Neural progenitor cell (in vitro differentiated cells): ENCODE results near the gene MTIF3. TPM values are rescaled to one million over a fixed set of nuclear protein-coding genes. Genes with fewer than 3 reads are reported as not detected.

Source experiments
- DNase-seq: peaks from one replicate; pipeline ENCODE4 v3.0.0-alpha.2; 2016; ENCODE audit warnings: low spot score
- H2AFZ ChIP-seq: fragments of 200-600 bp; sonication (generic); replicated peaks from 2 replicates; pipeline ENCODE4 v1.6.1; 2016; ENCODE audit warnings: antibody characterized with exemption
- H3F3A ChIP-seq: fragments of 200-600 bp; sonication (generic); 2 replicates; pipeline ENCODE4 v1.6.1; 2016; ENCODE audit warnings: antibody characterized with exemption, low read depth
- H3K27ac ChIP-seq: fragments of 200-600 bp; sonication (generic); 2 replicates; pipeline ENCODE4 v1.5.1; 2016; ENCODE audit warnings: mild to moderate bottlenecking
- H3K27me3 ChIP-seq: fragments of 200-600 bp; sonication (generic); 2 replicates; pipeline ENCODE4 v1.6.1; 2016; ENCODE audit warnings: mild to moderate bottlenecking, moderate library complexity
- H3K36me3 ChIP-seq: fragments of 200-600 bp; sonication (generic); 2 replicates; pipeline ENCODE4 v1.5.1; 2016
- H3K4me1 ChIP-seq: fragments of 200-600 bp; sonication (generic); 2 replicates; pipeline ENCODE4 v1.6.1; 2016; ENCODE audit warnings: mixed run types
- H3K4me2 ChIP-seq: fragments of 200-600 bp; sonication (generic); 2 replicates; pipeline ENCODE4 v1.6.1; 2016
- H3K4me3 ChIP-seq: fragments of 200-600 bp; sonication (generic); 2 replicates; pipeline ENCODE4 v1.5.1; 2016
- H3K79me2 ChIP-seq: fragments of 200-600 bp; sonication (generic); 2 replicates; pipeline ENCODE4 v1.6.1; 2016; ENCODE audit warnings: low read depth
- H3K9ac ChIP-seq: fragments of 200-600 bp; sonication (generic); 2 replicates; pipeline ENCODE4 v1.6.1; 2016
- H3K9me3 ChIP-seq: fragments of 200-600 bp; sonication (generic); 2 replicates; pipeline ENCODE4 v1.5.1; 2016; ENCODE audit warnings: low read depth
- H4K20me1 ChIP-seq: fragments of 200-600 bp; sonication (generic); 2 replicates; pipeline ENCODE4 v1.6.1; 2016; ENCODE audit warnings: low read depth
- H3K27ac Mint-ChIP-seq: 3 replicates; pipeline ENCODE4 v1.8.0; 2021; ENCODE audit warnings: mixed read lengths
- H3K27me3 Mint-ChIP-seq: 2 replicates; pipeline ENCODE4 v1.8.0; 2022; ENCODE audit warnings: low read depth, mild to moderate bottlenecking, inconsistent platforms, moderate library complexity, mixed read lengths; ENCODE audit not compliant: insufficient read depth
- H3K36me3 Mint-ChIP-seq: 3 replicates; pipeline ENCODE4 v1.8.0; 2021; ENCODE audit warnings: mixed read lengths
- H3K4me1 Mint-ChIP-seq: 3 replicates; pipeline ENCODE4 v1.8.0; 2021; ENCODE audit warnings: mixed read lengths
- H3K4me3 Mint-ChIP-seq: 3 replicates; pipeline ENCODE4 v1.8.0; 2021; ENCODE audit warnings: mild to moderate bottlenecking, moderate library complexity, mixed read lengths
- H3K9me3 Mint-ChIP-seq: 3 replicates; pipeline ENCODE4 v1.8.0; 2020; ENCODE audit warnings: mixed read lengths
- EZH2 ChIP-seq: fragments of 200-600 bp; sonication (generic); IDR thresholded peaks from 2 replicates; pipeline ENCODE4 v1.6.1; 2017; ENCODE audit warnings: antibody characterized with exemption, mild to moderate bottlenecking, moderate library complexity
- EZH2phosphoT487 ChIP-seq: fragments of 200-600 bp; sonication (generic); IDR thresholded peaks from 2 replicates; pipeline ENCODE4 v1.6.1; 2017; ENCODE audit warnings: antibody characterized with exemption
- total RNA-seq: library from RNA; depleted of rRNA; stranded (reverse); fragments of >200 nt; gene quantifications from 2 replicates; pipeline ENCODE4 v1.2.3, GENCODE V29; 2015; ENCODE audit warnings: low replicate concordance
- TF ChIP-seq, protein P1 (sequence below): fragments of 200-600 bp; sonication (generic); IDR thresholded peaks from 2 replicates; pipeline ENCODE4 v1.5.1; 2017; ENCODE audit warnings: antibody characterized with exemption, mild to moderate bottlenecking

MTIF3 gene
- total RNA-seq, 1 donor from 2014 or later, result 65.8 TPM

GRCh38 chr13:27470075-27470820 lies 19.9 kb upstream of the MTIF3 start:
- no peak overlapping the region for H3K4me3 Mint-ChIP-seq
- H3K4me2 ChIP-seq, result no peak overlapping the region
- no peaks in the 10 kb centered on the region for H3K9me3 Mint-ChIP-seq
- H3K27me3 ChIP-seq, result no peaks in the 10 kb centered on the region
- H3K27me3 Mint-ChIP-seq, result peaks cover 3% of the 10 kb centered on the region
- H3K9ac ChIP-seq, result no peak overlapping the region
- H3K9me3 ChIP-seq, result no peaks in the 10 kb centered on the region
- no peaks in the 10 kb centered on the region for H3K4me1 ChIP-seq
- H3K79me2 ChIP-seq, result no peaks in the 10 kb centered on the region
- H3K27ac Mint-ChIP-seq, result no peak overlapping the region
- no peaks in the 10 kb centered on the region for H4K20me1 ChIP-seq
- H3K4me1 Mint-ChIP-seq, result peaks cover 2% of the 10 kb centered on the region
- no peak overlapping the region for H2AFZ ChIP-seq
- H3K36me3 ChIP-seq, result no peaks in the 10 kb centered on the region
- H3K4me3 ChIP-seq, result no peak overlapping the region
- peaks cover 2% of the 10 kb centered on the region for H3K36me3 Mint-ChIP-seq
- DNase-seq, result no peak
- no peaks in the 10 kb centered on the region for H3F3A ChIP-seq
- no peak for TF ChIP-seq EZH2
- TF ChIP-seq, protein P1, sequence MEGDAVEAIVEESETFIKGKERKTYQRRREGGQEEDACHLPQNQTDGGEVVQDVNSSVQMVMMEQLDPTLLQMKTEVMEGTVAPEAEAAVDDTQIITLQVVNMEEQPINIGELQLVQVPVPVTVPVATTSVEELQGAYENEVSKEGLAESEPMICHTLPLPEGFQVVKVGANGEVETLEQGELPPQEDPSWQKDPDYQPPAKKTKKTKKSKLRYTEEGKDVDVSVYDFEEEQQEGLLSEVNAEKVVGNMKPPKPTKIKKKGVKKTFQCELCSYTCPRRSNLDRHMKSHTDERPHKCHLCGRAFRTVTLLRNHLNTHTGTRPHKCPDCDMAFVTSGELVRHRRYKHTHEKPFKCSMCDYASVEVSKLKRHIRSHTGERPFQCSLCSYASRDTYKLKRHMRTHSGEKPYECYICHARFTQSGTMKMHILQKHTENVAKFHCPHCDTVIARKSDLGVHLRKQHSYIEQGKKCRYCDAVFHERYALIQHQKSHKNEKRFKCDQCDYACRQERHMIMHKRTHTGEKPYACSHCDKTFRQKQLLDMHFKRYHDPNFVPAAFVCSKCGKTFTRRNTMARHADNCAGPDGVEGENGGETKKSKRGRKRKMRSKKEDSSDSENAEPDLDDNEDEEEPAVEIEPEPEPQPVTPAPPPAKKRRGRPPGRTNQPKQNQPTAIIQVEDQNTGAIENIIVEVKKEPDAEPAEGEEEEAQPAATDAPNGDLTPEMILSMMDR, result no peak
- no peak for TF ChIP-seq EZH2phosphoT487
- H3K27ac ChIP-seq, result no peak overlapping the region

DNA sequence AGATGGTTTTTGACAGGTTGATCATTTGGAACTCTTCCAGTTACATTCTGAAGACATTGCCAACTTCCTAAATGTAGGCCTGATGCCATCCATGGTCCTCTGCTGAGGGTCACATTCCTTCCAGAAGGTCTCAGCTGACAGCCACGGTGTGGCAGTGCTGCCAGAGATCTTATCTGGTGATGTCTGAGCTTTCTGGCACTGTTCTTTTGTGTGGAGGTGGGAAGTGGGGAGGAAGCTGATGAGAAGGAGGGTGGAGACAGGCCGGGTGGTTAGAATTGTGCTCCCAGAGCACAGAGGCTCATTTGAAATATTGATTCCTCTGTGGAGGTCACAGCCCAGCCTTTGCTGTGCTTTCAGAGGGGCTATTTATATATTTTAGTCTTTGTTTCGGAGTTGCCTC lies 16.1 kb upstream of the MTIF3 start:
- DNase-seq, result no peak
- H3K4me1 ChIP-seq, result no peaks in the 10 kb centered on the region
- no peak overlapping the region for H3K4me2 ChIP-seq
- H3K27me3 Mint-ChIP-seq, result peaks cover 3% of the 10 kb centered on the region
- no peaks in the 10 kb centered on the region for H3K27me3 ChIP-seq
- H3K4me3 ChIP-seq, result no peak overlapping the region
- no peaks in the 10 kb centered on the region for H3K36me3 ChIP-seq
- H3K4me3 Mint-ChIP-seq, result no peak overlapping the region
- H3K9ac ChIP-seq, result no peak overlapping the region
- H3K9me3 ChIP-seq, result no peaks in the 10 kb centered on the region
- H3K9me3 Mint-ChIP-seq, result no peaks in the 10 kb centered on the region
- no peak overlapping the region for H3K27ac ChIP-seq
- peak overlapping the region; percentile 22 for H2AFZ ChIP-seq
- H3K4me1 Mint-ChIP-seq, result peaks cover 2% of the 10 kb centered on the region
- no peak overlapping the region for H3K27ac Mint-ChIP-seq
- H3F3A ChIP-seq, result no peaks in the 10 kb centered on the region
- TF ChIP-seq EZH2, result no peak
- no peak for TF ChIP-seq EZH2phosphoT487
- TF ChIP-seq, protein P1, result no peak
- no peaks in the 10 kb centered on the region for H3K79me2 ChIP-seq
- peaks cover 2% of the 10 kb centered on the region for H3K36me3 Mint-ChIP-seq
- no peaks in the 10 kb centered on the region for H4K20me1 ChIP-seq

GRCh38 chr13:27465611-27466010 lies 15.2 kb upstream of the MTIF3 start:
- Histone ChIP-seq H3K4me3 (no peak overlapping the region), H3K36me3 (no peaks in the 10 kb centered on the region), H3F3A (no peaks in the 10 kb centered on the region), H3K9me3 (no peaks in the 10 kb centered on the region), H3K4me2 (no peak overlapping the region), H3K27me3 (no peaks in the 10 kb centered on the region), H3K27ac (no peak overlapping the region), H4K20me1 (no peaks in the 10 kb centered on the region), H3K4me1 (no peaks in the 10 kb centered on the region), H2AFZ (no peak overlapping the region), H3K9ac (no peak overlapping the region), H3K79me2 (no peaks in the 10 kb centered on the region)
- no peak overlapping the region for H3K27ac Mint-ChIP-seq
- TF ChIP-seq EZH2, result no peak
- TF ChIP-seq, protein P1, result no peak
- no peak for TF ChIP-seq EZH2phosphoT487
- H3K27me3 Mint-ChIP-seq, result peaks cover 3% of the 10 kb centered on the region
- peaks cover 2% of the 10 kb centered on the region for H3K4me1 Mint-ChIP-seq
- no peak for DNase-seq
- no peak overlapping the region for H3K4me3 Mint-ChIP-seq
- peaks cover 2% of the 10 kb centered on the region for H3K36me3 Mint-ChIP-seq
- H3K9me3 Mint-ChIP-seq, result no peaks in the 10 kb centered on the region
